Urothelium cell line (cell line): ENCODE data around the gene COL5A3.
A peak's percentile ranks its signal among the peaks of the same experiment; 100 is the strongest.
"Not testable (repeated sequence)": the region's sequence is repeated elsewhere in the genome, so short reads cannot be mapped to it uniquely, and the experiment has no call there.

Experiments used
- DNase-seq: peaks from one replicate; pipeline ENCODE4 v3.0.0; 2011; ENCODE audit warnings: low spot score, mixed read lengths
- FAIRE-seq: peaks from 2 replicates; lab custom pipeline; 2011; peaks lifted over from hg19 to GRCh38; lab: Jason Lieb, UNC

The COL5A3 gene

GRCh38 chr19:10010247-10010691 lies at the start of gene COL5A3:
Gene COL5A3 (minus strand): TSS chr19:10010504. CDS start chr19:10010385, 119 bp downstream.
- DNase-seq (peak; percentile 48), FAIRE-seq (no peak)

DNA sequence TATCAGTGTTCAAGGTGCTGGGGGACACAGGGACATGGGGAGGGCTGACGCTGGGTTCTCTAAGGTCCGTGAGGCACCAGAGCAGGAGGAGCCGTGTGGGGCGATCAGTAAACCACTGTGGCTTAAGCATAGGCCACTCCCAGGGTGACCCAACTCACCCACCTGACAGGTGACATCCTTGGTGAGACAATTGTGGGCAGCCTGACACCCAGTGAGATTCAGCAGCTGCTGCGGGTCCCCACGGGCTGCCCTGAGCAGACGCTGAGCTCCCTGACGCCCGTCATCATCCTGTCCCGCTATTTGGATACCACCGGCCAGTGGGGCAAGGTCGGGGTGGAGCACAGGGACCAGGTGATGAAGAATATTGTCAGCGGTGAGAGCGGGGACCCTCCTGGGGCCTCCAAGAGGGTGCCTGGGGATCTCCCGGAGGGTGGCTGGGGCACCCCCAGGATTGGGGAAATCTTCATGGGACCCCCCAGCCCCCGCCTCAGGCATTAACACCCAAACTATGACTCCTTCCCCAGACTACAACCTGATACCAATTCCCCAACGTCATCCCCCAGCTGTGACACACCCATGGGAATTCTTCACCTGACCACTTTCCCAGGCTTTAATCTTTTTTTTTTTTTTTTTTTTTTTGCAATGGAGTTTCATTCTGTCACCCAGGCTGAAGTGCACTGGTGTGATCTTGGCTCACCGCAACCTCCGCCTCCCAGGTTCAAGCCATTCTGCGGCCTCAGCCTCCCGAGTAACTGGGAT lies 42.5 kb upstream of the COL5A3 start:
- no peak for FAIRE-seq
- DNase-seq: no peak

GRCh38 chr19:10049626-10050025 lies 39.3 kb upstream of the COL5A3 start:
- DNase-seq: no peak

DNA sequence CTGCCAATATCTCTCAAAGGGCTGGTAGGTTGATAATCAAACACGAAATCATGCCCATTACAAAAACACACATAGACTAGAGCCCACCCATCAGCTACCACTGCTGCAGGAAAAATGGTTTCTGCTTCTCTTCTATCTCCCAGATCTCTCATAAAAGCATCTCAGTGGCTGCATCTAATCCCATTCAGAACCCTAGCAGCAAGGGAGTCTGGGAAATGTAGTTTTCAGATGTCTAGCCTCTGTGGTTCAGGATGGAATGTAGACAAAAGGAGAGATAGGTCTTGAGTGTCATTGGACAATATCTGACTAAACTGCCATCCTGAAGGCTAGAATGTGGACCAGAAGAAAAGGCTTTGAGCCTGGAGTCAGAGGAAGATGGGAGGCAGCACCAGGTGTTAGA lies 35.1 kb upstream of the COL5A3 start:
- DNase-seq (no peak), FAIRE-seq (no peak)

More at GRCh38 chr19:10049626-10050025, 39.3 kb upstream of the COL5A3 start:
- FAIRE-seq: no peak

DNA sequence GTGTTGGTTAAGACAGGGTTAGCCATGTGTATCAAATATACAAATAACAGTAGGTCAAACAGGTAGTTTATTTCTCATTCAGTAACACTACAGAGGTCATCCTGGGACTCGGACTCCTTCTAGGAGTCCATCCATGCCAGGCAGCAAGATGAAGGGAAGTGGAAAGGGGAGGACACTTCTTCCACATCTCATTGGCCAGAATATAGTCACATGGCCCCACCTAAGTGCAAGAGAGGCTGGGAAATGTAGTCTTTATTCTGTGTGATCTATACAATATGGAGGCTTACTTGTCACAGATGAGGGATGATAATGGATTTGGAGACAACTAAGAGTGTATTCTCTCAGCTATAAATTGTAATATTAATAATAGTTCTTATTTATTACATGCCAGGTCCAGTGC lies 34.1 kb upstream of the COL5A3 start:
- FAIRE-seq (no peak), DNase-seq (no peak)

DNA sequence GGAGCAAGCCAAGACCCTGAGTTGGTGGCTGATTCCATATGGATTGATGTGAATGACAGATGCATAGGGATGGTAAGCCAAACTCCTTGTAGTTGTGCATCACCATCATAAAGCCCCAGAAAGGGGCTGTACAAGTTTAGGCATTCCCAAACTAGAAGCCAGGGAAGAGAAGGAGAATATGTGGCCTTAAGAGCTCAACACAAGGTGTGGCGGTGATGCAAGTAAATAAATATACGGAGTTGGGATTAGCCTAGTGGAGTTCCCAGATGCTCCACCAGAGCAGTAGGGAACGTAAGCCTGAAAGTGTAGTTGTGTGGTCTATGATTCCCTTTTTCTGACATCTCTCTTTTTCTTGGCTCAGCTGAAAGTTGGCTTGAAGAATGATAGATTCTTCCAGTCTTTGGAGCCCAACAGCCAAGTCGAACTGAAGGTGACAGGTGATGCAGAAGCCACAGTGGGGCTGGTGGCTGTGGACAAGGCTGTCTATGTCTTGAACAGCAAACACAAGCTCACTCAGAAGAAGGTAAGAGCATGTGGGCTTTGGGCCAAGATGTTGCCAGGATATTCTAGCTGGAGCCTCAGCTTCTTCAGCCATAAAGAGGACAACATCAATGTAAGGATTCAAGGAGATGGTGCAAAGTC lies 33.1 kb upstream of the COL5A3 start:
- FAIRE-seq: no peak
- no peak for DNase-seq

- FAIRE-seq (no peak), DNase-seq (no peak)
These were observed 27.5 kb upstream of the COL5A3 start for GRCh38 chr19:10037809-10038208.

DNA sequence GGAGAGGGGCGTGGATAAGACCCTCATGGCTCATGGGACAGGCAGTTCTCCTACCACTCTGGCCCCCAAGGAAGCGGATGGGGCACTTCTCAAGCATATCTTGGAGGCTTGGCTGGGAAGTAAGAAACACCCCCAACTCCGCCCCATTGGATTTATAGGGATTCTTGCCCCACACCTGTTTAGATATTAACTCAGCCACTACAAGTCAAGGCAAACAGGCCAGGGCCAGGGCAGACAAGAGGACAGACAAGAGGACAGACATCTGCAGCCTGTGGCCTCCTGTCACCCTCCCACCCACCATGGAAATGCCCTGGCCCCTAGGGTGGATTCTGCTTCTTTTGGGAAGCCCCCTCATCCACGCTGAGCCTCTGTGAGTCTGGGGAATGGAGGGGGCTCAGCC lies 27.1 kb upstream of the COL5A3 start:
- DNase-seq (no peak), FAIRE-seq (no peak)

- FAIRE-seq (no peak), DNase-seq (no peak)
These were observed 26.3 kb upstream of the COL5A3 start for GRCh38 chr19:10036601-10037071.

DNA sequence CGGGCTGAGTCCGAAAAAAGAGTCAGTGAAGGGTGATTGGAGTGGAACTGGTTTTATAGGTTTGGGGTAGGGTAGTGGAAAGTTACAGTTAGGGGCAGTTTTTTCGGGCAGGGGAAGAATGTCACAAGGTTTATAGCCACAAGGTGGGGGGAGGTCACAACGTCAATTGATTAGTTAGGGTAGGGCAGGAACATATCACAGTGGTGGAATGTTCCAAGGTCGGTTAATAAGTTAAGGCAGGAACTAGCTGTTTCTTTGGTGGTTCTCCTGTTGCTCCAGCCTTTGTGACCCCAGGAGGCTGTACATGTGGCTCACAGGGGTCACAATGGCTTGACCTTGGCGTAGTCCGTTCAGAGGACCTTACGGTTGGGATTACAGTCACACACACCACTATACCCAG lies 23.3 kb upstream of the COL5A3 start:
- DNase-seq: no peak
- FAIRE-seq: no peak

DNA sequence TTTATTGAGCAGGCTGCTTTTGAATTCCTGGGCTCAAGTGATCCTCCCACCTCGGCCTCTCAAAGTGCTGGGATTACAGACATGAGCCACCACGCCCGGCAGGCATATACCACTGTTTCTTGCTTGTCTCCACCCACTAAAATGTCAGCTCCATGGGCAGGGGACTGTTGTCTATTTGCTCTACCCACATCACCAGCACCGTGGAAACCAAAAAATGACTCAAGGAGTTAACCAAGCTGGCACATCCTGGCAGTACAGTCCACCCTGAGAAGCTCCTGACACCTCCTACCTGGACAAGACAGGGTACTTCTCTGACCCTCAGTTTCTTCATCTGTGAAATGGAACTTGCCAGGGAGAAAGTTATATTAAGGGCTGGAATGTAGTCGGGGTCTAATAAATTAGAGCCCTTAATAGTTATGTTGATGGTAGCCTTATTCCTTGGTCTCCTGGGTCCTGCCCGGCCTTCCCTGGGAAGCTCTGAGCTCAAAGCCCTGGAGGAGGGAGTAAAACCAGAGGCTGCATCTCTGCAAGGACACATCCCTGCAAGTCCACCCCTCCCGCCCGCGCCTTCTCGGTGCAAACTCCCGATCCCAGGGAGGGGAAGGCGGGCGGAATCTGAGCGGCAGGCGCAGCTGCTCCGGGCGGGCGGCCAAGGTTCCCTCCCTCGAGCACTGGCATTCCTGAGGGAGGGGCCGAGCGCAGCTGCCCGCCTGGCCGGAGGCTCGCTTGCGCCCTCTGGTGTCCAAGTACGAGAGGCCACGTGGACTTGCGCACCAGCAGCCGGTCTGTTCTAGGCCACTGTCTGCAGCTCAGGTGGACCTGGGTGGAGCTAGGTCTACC lies 17.1 kb upstream of the COL5A3 start:
- FAIRE-seq (no peak), DNase-seq (peak; percentile 95)

GRCh38 chr19:10026744-10027143 lies 16.4 kb upstream of the COL5A3 start:
- FAIRE-seq: no peak
- no peak for DNase-seq

- FAIRE-seq, DNase-seq: not testable (repeated sequence)
These were observed 12.8 kb upstream of the COL5A3 start for GRCh38 chr19:10023096-10023495.

DNA sequence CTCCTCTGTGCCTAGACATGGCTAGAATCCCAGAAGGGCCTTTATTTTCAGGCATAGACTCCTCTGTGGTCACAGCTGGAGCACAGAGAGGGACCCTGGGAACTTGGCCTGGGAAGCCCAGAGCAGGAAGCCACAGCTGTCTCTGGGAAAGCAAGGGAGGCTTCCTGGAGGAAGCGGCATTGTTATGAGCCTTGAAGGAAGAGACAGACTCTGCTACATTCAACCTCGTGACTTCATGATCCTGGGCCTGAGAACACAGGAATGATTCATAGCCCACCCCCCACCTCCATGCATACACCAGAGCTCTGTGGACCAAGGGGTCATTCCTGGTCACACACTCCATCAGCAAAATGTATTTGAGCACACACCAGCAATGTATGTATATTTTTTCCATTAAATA lies 11.6 kb upstream of the COL5A3 start:
- FAIRE-seq (no peak), DNase-seq (no peak)

- FAIRE-seq: no peak
- DNase-seq: no peak
These were observed 11.1 kb upstream of the COL5A3 start for GRCh38 chr19:10021446-10021845.

- DNase-seq (no peak), FAIRE-seq (no peak)
These were observed 10.5 kb upstream of the COL5A3 start for GRCh38 chr19:10020851-10021250.

GRCh38 chr19:10019246-10019645 lies 8.9 kb upstream of the COL5A3 start:
- DNase-seq: no peak
- FAIRE-seq: no peak

DNA sequence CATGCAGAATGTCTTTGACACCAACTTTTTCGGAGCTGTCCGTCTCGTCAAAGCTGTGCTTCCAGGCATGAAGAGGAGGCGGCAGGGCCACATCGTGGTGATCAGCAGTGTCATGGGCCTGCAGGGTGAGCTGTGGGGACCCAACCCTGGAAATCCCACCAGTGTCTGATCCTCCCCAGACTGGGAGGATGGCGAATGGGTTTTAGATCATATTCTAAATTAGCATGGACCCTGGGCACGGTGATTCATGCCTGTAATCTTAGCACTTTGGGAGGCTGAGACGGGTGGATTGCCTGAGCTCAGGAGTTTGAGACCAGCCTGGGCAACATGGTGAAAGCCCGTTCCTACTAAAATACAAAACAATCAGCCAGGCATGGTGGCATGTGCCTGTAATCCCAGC lies 8.5 kb upstream of the COL5A3 start:
- DNase-seq (no peak), FAIRE-seq (no peak)

- FAIRE-seq (no peak), DNase-seq (no peak)
These were observed 8.0 kb upstream of the COL5A3 start for GRCh38 chr19:10018263-10018662.

- FAIRE-seq: no peak
- DNase-seq: no peak
These were observed 3.7 kb upstream of the COL5A3 start for GRCh38 chr19:10013834-10014618.

- FAIRE-seq: no peak
These were observed 3.0 kb upstream of the COL5A3 start, which contains the start of gene RDH8 for GRCh38 chr19:10013316-10013715. Gene RDH8 (plus strand): TSS chr19:10013483. CDS start chr19:10013498, 15 bp downstream.

More at GRCh38 chr19:10013316-10013715, 3.0 kb upstream of the COL5A3 start, which contains the start of gene RDH8:
- DNase-seq: no peak
